ENCODE measurements around the gene RPS6KA6.

DNA sequence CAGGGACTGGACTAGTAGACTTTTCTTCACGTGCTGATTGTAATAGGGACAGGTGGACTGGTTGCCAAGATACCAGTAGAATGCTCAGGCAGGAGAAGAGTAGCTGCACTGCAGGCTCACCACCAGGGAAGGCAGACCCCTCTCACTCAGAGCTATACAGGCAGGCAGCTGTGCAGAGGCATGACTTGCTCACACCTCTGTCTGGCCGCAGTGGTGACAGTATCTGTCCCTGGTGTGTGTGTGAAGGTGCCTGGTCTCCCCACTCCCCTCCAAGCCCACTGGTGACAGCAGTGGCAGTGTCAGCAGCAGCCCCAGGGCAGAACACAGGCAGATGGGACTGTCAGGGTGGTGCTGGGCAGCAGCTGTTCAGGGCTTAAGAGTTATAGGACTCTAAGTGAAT, 140.7 kb downstream of the RPS6KA6 start:
- TF ChIP-seq POLR2AphosphoS5 (IDR thresholded peaks at IDR 0.05; ENCODE audit: insufficient read depth in 1 of 2, low read depth in 1 of 2): no peak
- TF ChIP-seq, protein P1, sequence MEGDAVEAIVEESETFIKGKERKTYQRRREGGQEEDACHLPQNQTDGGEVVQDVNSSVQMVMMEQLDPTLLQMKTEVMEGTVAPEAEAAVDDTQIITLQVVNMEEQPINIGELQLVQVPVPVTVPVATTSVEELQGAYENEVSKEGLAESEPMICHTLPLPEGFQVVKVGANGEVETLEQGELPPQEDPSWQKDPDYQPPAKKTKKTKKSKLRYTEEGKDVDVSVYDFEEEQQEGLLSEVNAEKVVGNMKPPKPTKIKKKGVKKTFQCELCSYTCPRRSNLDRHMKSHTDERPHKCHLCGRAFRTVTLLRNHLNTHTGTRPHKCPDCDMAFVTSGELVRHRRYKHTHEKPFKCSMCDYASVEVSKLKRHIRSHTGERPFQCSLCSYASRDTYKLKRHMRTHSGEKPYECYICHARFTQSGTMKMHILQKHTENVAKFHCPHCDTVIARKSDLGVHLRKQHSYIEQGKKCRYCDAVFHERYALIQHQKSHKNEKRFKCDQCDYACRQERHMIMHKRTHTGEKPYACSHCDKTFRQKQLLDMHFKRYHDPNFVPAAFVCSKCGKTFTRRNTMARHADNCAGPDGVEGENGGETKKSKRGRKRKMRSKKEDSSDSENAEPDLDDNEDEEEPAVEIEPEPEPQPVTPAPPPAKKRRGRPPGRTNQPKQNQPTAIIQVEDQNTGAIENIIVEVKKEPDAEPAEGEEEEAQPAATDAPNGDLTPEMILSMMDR (IDR thresholded peaks at IDR 0.05): no peak
